ENCODE measurements around the gene UBE3B.

DNA sequence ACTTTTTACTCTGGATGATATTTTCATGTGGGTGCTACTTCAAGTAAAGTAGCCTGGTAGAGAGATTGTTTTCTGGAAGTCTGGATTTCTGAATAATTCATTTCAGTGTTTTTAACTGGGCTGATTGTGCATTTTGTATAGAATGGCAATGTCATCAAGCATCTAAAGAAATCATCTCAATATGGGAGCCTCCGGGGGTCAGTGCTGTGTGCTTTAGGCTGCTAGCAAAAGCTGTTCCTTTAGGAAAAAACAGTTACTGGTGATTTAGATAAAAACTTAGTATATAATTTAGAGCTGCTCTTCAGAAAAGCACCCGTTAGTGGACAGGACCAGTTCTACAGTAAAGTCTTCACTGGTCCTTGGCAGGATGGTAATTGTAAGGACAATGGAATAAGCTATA is 5.1 kb downstream of the UBE3B start:
- TF ChIP-seq CTCF (IDR thresholded peaks at IDR 0.05; ENCODE audit: poor library complexity) (no peak), EZH2phosphoT487 (IDR thresholded peaks at IDR 0.05; ENCODE audit: low read depth, severe bottlenecking, unreplicated experiment) (no peak), EZH2 (IDR thresholded peaks at IDR 0.05; ENCODE audit: borderline replicate concordance) (no peak)

Data from hepatocyte (in vitro differentiated cells).